Measurements from ENCODE around the gene ZNF160.
"Not testable (repeated sequence)": the region's sequence is repeated elsewhere in the genome, so short reads cannot be mapped to it uniquely, and the experiment has no call there.

Gene ZNF160

DNA sequence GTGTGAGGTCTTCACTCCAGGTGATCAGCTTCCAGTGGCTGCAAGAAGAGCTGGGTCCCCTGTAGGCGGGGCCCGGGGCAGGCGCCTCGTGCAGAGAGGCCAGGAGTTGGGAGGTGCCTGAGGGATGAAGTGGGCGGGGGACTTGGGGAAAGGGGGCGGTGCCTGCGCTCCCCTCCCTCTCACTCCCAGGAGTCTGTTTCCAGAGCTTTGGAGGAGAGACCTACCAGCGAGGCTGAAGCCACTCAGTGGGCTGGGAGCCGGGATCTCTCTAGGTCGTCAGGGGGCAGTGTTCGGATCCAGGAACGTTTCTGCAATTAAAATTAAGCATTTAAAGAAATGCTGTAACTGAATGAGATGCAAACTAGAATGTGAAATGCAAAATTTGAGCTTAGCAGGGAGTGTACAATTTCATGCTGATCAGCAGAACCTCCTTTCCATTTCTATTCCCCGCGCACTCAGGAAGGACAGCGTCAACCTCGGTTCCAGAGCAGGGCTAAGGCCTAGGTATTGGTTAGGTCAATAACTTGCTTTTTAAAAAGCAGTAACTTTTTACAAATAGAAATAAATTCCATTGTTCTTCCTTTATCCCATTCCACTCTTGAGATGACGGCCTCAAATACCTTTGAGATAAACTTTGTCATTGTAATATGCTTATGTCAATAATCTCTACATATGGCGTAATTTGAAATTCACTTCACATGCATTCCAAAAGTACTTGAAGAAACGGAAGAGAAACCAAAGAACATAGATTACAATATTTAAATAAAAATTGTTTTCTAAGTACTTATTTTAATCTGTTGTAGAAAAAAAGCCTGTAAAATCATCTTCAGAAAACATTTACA, 11.6 kb downstream of the ZNF160 start:
- no peak for DNase-seq

GRCh38 chr19:53088091-53088490, 15.1 kb downstream of the ZNF160 start:
- no peak for DNase-seq

- no peak for DNase-seq
Observed at GRCh38 chr19:53086949-53087348, 16.3 kb downstream of the ZNF160 start.

GRCh38 chr19:53085496-53085895, 17.7 kb downstream of the ZNF160 start:
- DNase-seq = no peak

- no peak for DNase-seq
Observed at GRCh38 chr19:53082929-53083328, 20.3 kb downstream of the ZNF160 start.

- no peak for DNase-seq
Observed at GRCh38 chr19:53079313-53079924, 23.8 kb downstream of the ZNF160 start.

GRCh38 chr19:53078668-53079067, 24.6 kb downstream of the ZNF160 start:
- no peak for DNase-seq

DNA sequence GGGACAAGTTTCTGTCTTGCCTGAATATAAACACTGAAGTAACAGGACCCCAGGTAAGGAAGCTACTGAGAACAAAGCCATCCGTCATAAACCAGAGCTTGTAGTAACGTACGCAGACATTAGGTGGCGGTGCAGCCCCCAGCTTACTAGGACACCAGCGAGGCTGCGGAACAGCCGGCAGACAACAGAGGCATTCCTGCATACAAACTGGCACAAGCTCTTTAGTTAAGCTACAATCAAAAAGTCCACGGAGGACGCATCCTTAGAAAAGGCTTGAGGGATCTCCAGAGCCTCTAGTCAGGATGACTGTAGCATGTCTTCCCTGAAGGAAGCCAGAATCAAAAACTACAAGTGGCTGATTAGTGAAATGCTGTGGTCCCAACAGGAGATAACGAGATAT, 26.2 kb downstream of the ZNF160 start:
- no peak for DNase-seq

GRCh38 chr19:53068834-53069233, 34.4 kb downstream of the ZNF160 start:
- DNase-seq = no peak

GRCh38 chr19:53068199-53068598, 35.0 kb downstream of the ZNF160 start:
- no peak for DNase-seq

- no peak for DNase-seq
Observed at GRCh38 chr19:53057904-53058580, 45.2 kb downstream of the ZNF160 start.

DNA sequence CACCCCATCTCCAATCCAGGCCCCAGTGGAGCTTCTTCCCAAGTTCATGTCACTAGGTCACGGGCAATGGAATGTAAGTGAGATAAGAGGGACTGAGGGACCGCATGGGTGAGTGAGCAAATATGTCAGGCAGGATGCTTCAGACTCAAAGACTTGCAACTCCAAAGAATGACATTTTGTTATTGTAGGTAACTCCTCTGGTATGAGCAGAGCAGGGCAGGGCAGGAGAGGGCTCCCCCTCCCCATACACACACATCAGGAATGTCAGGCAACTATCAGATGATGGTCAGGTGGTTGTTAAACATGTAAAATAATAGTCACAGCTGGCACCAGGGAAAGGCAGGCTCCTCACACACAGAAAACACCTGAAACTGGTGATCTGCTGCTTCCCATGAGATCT, 48.1 kb downstream of the ZNF160 start:
- no peak for DNase-seq

GRCh38 chr19:53047379-53047778, 55.8 kb downstream of the ZNF160 start:
- DNase-seq = no peak

GRCh38 chr19:53045536-53045935, 57.7 kb downstream of the ZNF160 start:
- DNase-seq = no peak

- DNase-seq = no peak
Observed at GRCh38 chr19:53041366-53041765, 61.9 kb downstream of the ZNF160 start.

GRCh38 chr19:53037101-53038097, 65.8 kb downstream of the ZNF160 start:
- no peak for DNase-seq

DNA sequence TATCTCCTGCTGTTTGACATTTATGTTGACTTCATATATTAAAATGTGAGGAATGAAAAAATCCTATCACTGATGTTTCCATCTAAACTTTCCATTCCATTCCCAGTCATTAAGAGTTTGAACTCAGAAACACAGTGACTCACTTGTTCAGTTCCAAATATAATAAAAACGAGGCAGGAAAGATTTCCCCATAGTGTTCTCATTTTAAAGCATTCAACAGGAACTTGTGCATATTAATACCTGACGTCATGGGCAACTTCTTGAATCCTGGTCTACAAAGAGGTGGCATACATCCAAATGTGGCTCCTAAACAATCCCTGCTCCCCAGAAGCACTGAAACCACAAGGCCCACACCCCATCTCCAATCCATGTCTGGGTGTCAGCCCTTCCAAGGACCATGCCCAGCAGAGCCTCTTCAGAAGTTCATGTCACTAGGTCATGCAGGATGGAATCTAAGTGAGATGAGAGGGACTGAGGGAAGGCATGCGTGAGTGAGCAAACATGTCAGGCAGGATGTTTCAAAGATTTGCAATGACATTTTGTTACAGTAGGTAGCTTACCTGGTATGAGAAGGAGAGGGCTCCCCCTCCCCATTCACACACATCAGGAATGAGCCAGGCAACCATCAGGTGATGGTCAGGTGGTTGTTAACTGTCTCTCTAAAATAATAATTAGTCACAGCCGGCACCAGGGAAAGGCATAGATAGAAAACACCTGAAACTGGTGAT, 68.1 kb downstream of the ZNF160 start:
- no peak for DNase-seq

GRCh38 chr19:53034054-53034453, 69.2 kb downstream of the ZNF160 start:
- DNase-seq = no peak

DNA sequence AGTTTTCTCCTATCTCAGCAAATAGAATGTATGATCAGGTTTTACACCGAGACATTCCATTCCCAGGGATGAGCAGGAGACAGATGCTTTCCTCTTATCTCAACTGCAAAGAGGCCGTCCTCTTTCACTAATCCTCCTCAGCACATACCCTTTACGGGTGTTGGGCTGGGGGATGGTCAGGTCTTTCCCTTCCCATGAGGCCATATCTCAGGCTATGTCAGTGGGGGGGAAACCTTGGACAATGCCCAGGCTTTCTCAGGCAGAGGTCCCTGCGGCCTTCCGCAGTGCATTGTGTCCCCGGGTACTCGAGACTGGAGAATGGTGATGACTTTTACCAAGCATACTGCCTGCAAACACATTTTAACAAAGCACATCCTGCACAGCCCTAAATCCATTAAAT, 74.9 kb downstream of the ZNF160 start:
- not testable (repeated sequence) for DNase-seq

DNA sequence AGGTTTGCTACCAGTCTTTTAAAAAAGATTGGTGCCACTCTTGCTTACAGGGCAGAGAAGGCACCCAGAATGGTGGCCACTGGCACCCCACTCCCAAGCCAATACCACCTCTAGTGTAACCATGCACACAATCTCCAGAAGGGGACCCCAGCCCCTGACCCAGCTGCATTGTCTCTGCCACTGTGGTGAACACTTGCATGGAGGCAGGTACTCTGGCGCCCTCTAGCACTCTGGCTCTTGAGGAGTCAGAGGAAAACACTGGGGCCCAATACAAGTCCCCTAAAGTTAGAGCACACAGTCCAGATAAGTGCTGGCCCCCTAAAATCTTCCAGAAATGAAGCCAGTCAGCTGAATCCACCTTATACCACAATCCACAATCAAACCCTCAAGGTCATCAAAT, 83.5 kb downstream of the ZNF160 start:
- no peak for DNase-seq
